GM12875 (cell line): ENCODE data around the gene VTA1.

ENCODE experiments used
- H3K4me3 ChIP-seq: one replicate; pipeline ENCODE4 v1.5.1; 2011; ENCODE audit warnings: low read depth, low read length, control low read depth
- TF ChIP-seq, protein P1 (sequence below): IDR thresholded peaks from 2 replicates; pipeline ENCODE4 v1.5.1; 2011; ENCODE audit warnings: low read depth, mild to moderate bottlenecking, control low read depth, inconsistent platforms, low read length, moderate library complexity, borderline replicate concordance; ENCODE audit not compliant: insufficient read depth

The VTA1 gene

DNA sequence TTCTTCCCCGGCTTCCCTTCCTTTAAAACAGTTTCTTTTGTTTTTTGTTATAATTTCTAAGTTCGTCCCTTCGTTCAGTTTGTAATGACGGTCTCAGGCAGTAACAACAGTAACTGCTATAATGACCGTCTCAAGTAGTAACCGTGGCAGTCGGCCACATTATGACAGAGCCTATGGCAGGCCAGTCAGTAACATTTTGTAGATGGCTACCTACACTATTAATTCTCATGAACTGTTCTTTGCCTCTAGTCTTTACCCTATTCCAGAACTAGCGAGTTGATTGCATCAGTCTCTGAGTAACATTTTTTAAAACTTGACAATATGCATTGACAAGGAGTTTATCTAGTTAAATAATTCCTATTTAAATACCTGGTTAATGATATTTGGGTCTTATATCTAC, 111.7 kb downstream of the VTA1 start:
- TF ChIP-seq, protein P1, sequence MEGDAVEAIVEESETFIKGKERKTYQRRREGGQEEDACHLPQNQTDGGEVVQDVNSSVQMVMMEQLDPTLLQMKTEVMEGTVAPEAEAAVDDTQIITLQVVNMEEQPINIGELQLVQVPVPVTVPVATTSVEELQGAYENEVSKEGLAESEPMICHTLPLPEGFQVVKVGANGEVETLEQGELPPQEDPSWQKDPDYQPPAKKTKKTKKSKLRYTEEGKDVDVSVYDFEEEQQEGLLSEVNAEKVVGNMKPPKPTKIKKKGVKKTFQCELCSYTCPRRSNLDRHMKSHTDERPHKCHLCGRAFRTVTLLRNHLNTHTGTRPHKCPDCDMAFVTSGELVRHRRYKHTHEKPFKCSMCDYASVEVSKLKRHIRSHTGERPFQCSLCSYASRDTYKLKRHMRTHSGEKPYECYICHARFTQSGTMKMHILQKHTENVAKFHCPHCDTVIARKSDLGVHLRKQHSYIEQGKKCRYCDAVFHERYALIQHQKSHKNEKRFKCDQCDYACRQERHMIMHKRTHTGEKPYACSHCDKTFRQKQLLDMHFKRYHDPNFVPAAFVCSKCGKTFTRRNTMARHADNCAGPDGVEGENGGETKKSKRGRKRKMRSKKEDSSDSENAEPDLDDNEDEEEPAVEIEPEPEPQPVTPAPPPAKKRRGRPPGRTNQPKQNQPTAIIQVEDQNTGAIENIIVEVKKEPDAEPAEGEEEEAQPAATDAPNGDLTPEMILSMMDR: no peak

GRCh38 chr6:142260748-142261147, 113.7 kb downstream of the VTA1 start:
- no peak overlapping the region for H3K4me3 ChIP-seq
- TF ChIP-seq, protein P1: no peak

More for the DNA sequence above, 111.7 kb downstream of the VTA1 start:
- no peak overlapping the region for H3K4me3 ChIP-seq

GRCh38 chr6:142262231-142262630, 115.2 kb downstream of the VTA1 start:
- no peak overlapping the region for H3K4me3 ChIP-seq
- TF ChIP-seq, protein P1: no peak

DNA sequence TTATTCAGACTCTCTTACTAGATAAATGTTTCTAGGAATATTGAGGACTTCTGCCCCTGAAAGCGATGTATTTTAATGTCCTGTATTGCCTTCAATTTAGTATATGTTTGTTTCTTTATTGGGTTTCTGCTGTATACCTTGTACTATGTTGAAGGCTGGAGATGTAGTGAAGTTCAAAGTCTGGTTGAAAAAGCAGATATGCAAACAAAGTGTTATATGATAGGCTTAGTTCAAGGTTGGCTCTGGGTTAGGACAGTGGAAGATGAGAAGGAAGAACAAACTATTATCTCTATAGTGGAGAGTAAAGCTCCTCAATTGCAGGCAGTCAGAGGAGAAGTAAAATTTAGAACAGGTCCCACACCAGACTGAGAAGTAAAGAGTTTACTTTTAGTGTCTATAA, 118.4 kb downstream of the VTA1 start:
- no peak overlapping the region for H3K4me3 ChIP-seq
- TF ChIP-seq, protein P1: no peak

DNA sequence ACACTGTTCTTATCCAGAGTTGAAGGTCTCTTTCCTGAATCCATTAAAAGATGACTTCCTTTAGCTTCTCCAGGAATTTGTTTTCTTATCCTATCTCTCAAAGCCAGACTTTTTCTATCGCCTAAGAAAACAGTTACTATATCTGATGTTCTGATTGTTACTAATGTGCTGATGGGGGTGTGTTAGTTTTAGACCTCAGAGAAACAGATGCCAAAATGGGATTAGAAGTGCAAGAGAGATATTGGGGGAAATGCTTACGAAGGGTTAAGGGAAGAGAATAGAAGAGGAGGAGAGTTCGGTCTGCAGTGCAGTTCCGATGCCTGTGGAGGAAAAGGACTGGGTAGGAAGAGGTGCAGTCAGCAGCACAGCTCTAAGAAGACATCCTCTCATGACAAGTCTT, 119.0 kb downstream of the VTA1 start:
- TF ChIP-seq, protein P1: no peak

DNA sequence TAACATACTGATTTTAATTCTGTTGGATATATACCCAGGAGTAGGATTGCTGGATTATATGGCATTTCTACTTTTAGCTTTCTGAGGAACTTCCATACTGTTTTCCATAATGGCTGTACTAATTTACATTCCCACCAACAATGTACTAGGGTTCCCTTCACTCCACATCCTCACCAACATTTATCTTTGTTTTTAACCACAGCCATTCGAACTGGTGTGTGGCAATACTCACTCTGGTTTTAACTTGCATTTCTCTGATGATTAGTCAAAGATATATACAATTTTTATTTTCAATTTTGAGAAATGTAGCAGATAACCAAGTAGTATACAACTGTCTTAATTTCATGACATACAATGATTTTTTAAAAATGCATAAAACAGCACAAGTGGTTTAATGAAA, 124.4 kb downstream of the VTA1 start:
- H3K4me3 ChIP-seq: no peak overlapping the region
- TF ChIP-seq, protein P1: no peak

More for the DNA sequence above, 119.0 kb downstream of the VTA1 start:
- no peak overlapping the region for H3K4me3 ChIP-seq
